ENCODE measurements around the gene TEX12. TPM values are rescaled to one million over a fixed set of nuclear protein-coding genes. Genes with fewer than 3 reads are reported as not detected.

Gene TEX12
- total RNA-seq, 6 donors from 2014 or later, result 0.37 to 0.89 TPM; not detected in 4

- Histone ChIP-seq H3K9me3 (no peaks in the 10 kb centered on the region), H3K27ac (no peak overlapping the region), H3K36me3 (no peaks in the 10 kb centered on the region), H3K4me3 (no peak overlapping the region), H3K4me1 (peaks cover 0 to 12% (median 11%) of the 10 kb centered on the region in 4 donors), H3K27me3 (no peaks in the 10 kb centered on the region)
- ATAC-seq (ENCODE audit: low FRiP score in 2 of 2) (no peak), DNase-seq (no peak)
- 70% methylated on average over 4 of the region's 4 CpGs for WGBS, 2 donors
- TF ChIP-seq EP300 (IDR thresholded peaks at IDR 0.05) (no peak), CTCF (IDR thresholded peaks at IDR 0.05) (no peak), POLR2A (IDR thresholded peaks at IDR 0.05) (no peak), POLR2AphosphoS5 (IDR thresholded peaks at IDR 0.05) (no peak)
Measured at GRCh38 chr11:112177589-112177988, 10.4 kb downstream of the TEX12 start.

GRCh38 chr11:112178428-112178827 is 11.3 kb downstream of the TEX12 start:
- no peaks in the 10 kb centered on the region for H3K9me3 ChIP-seq
- DNase-seq (no peak), ATAC-seq (ENCODE audit: low FRiP score in 2 of 2) (no peak)
- H3K4me3 ChIP-seq, result no peak overlapping the region
- no peaks in the 10 kb centered on the region for H3K36me3 ChIP-seq
- WGBS, 2 donors, result 90 to 100% methylated on average over 1 of the region's 1 CpG
- no peak for TF ChIP-seq POLR2A (IDR thresholded peaks at IDR 0.05)
- no peak for TF ChIP-seq EP300 (IDR thresholded peaks at IDR 0.05)
- no peak for TF ChIP-seq CTCF (IDR thresholded peaks at IDR 0.05)
- no peak for TF ChIP-seq POLR2AphosphoS5 (IDR thresholded peaks at IDR 0.05)
- H3K27me3 ChIP-seq, result no peaks in the 10 kb centered on the region
- no peak overlapping the region for H3K27ac ChIP-seq
- peaks cover 0 to 12% (median 10%) of the 10 kb centered on the region in 4 donors for H3K4me1 ChIP-seq

- TF ChIP-seq POLR2A (IDR thresholded peaks at IDR 0.05) (no peak), POLR2AphosphoS5 (IDR thresholded peaks at IDR 0.05) (no peak), EP300 (IDR thresholded peaks at IDR 0.05) (no peak), CTCF (IDR thresholded peaks at IDR 0.05) (no peak)
- H3K4me3 ChIP-seq, result no peak overlapping the region
- no peak overlapping the region for H3K27ac ChIP-seq
- no peaks in the 10 kb centered on the region for H3K36me3 ChIP-seq
- H3K27me3 ChIP-seq, result no peaks in the 10 kb centered on the region
- ATAC-seq (ENCODE audit: low FRiP score in 2 of 2) (no peak), DNase-seq (no peak)
- no peaks in the 10 kb centered on the region for H3K9me3 ChIP-seq
- H3K4me1 ChIP-seq, result peaks cover 0 to 12% (median 10%) of the 10 kb centered on the region in 4 donors
- 51 to 73% methylated on average over 3 of the region's 3 CpGs for WGBS, 2 donors
Measured at GRCh38 chr11:112178936-112179335, 11.8 kb downstream of the TEX12 start.

GRCh38 chr11:112179601-112180000 is 12.4 kb downstream of the TEX12 start:
- no peaks in the 10 kb centered on the region for H3K9me3 ChIP-seq
- ATAC-seq (ENCODE audit: low FRiP score in 2 of 2) (peak in 1 of 2 donors; percentile 61), DNase-seq (no peak)
- peaks cover 0 to 12% (median 10%) of the 10 kb centered on the region in 4 donors for H3K4me1 ChIP-seq
- no peaks in the 10 kb centered on the region for H3K36me3 ChIP-seq
- H3K4me3 ChIP-seq, result no peak overlapping the region
- no peak overlapping the region for H3K27ac ChIP-seq
- no peaks in the 10 kb centered on the region for H3K27me3 ChIP-seq
- TF ChIP-seq POLR2AphosphoS5 (IDR thresholded peaks at IDR 0.05) (no peak), CTCF (IDR thresholded peaks at IDR 0.05) (no peak), EP300 (IDR thresholded peaks at IDR 0.05) (no peak), POLR2A (IDR thresholded peaks at IDR 0.05) (no peak)

- no peaks in the 10 kb centered on the region for H3K4me1 ChIP-seq
- 50 to 56% methylated on average over 1 of the region's 1 CpG for WGBS, 2 donors
- DNase-seq (no peak), ATAC-seq (ENCODE audit: low FRiP score in 2 of 2) (no peak)
- H3K27me3 ChIP-seq, result no peaks in the 10 kb centered on the region
- H3K9me3 ChIP-seq, result no peaks in the 10 kb centered on the region
- no peak for TF ChIP-seq CTCF (IDR thresholded peaks at IDR 0.05)
- no peak for TF ChIP-seq POLR2AphosphoS5 (IDR thresholded peaks at IDR 0.05)
- no peak for TF ChIP-seq EP300 (IDR thresholded peaks at IDR 0.05)
- TF ChIP-seq POLR2A (IDR thresholded peaks at IDR 0.05), result no peak
- H3K36me3 ChIP-seq, result no peaks in the 10 kb centered on the region
- H3K27ac ChIP-seq, result no peak overlapping the region
- no peak overlapping the region for H3K4me3 ChIP-seq
Measured at GRCh38 chr11:112182867-112183266, 15.7 kb downstream of the TEX12 start.

All from upper lobe of left lung (tissue), 6 donors.